Endometrial microvascular endothelial cells (primary cell): ENCODE data around the gene SEC23IP. TPM values are rescaled to one million over a fixed set of nuclear protein-coding genes. Genes with fewer than 3 reads are reported as not detected.

Experiments used
- in situ Hi-C: cut with HindIII; loops from 2 replicates; pipeline ENCODE4 v1.10.0; 2017; ENCODE audit warnings: low sequenced_read_pairs, low pct_unique_long_range_greater_than_20kb; ENCODE audit errors: inconsistent ontology term
- total RNA-seq: library from RNA; depleted of rRNA; stranded (reverse); fragments of >200 nt; gene quantifications from one replicate; pipeline ENCODE4 v1.2.3, GENCODE V29; 2015; ENCODE audit errors: inconsistent ontology term

SEC23IP gene
- total RNA-seq, 1 donor from 2014 or later: 23.8 TPM

GRCh38 chr10:119989966-119990365 is 97.4 kb downstream of the SEC23IP start:
- in situ Hi-C loops: no loop called here

- in situ Hi-C loops: no loop called here
Measured at GRCh38 chr10:119991066-119991465, 98.5 kb downstream of the SEC23IP start.

GRCh38 chr10:119991816-119992215 is 99.3 kb downstream of the SEC23IP start:
- in situ Hi-C loops: no loop called here

Other genes with a start within 250 kb of the SEC23IP start
- gene BAG3, start 241.3 kb upstream of the SEC23IP start, total RNA-seq: 63.4 TPM
- gene INPP5F, start 166.7 kb upstream of the SEC23IP start, total RNA-seq: 17.9 TPM
- 77.7 TPM for gene MCMBP, start 19.9 kb upstream of the SEC23IP start, total RNA-seq